Measurements from ENCODE around the gene ARL2BP.

The ARL2BP gene

DNA sequence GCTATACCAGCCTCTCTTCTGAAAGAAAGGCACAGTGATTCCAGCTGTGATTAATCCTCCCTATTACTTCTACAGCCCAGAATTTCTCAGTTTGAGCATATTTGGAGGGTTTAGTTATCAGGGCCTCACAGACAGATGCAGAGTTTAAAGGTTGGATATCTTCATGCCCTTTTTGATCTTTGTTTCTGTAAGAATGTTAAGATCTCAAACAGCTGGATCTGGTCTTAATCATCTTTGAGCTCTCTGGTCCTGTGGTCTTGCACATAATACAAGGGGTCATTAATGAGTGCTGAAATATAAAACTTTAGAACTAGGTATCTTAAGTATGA, 9.1 kb upstream of the ARL2BP start:
- no peak for DNase-seq

DNA sequence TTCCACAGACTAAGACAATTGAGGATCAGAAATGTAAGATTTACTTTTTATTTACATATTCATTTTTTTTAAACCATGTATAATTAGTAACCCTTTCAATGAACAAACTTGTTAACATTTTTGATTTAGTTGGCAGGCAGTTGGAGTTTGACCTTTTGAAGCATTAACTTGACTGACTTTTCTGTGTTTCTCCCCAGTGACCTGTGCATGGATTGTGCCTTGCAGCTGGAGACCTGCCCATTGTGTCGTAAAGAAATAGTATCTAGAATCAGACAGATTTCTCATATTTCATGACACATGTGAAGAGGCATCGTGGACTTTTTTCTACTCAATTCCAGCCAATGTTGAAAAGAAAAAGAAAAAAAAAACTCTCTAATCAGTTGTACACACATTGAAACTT, 6.4 kb upstream of the ARL2BP start:
- DNase-seq, result peak; percentile 27

DNA sequence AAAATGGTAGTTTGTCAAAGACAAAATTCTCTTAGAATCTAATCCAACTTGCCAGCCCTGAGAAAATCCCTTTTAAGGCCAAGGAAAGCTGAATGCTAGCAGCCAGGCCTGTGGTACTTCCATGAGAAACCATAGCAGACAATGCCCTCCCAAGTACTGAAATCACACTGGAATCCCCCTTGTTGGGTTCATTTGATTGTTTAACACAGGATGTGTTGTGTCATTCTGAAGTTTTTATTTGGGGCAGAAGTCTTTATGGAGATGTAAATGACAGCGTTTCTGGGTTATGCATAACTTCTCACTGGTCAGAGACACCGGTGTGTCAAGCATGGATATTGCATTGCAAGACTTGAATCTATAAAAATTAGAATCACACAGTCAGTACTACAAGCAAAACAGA, 6.0 kb upstream of the ARL2BP start:
- peak; percentile 89 for DNase-seq

DNA sequence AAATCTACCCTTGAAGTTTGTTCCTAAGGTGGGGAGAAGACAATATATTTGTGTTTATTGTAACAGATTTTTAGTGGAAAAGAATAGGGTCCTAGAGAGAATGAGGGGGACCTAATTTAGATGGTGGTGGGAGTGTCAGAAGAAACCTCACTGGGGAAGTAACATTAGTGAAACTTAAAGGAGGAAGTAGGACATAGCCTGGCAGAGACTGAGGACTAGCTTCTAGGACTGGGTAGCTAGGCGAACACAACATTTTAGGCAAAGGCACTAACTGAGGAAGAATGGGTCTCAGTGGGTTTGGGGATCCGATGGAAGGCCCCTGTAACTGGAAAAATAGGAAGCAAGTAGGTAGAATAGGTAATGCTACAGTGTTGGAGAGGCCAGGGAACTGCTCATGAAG, 4.2 kb upstream of the ARL2BP start:
- DNase-seq, result peak; percentile 67

DNA sequence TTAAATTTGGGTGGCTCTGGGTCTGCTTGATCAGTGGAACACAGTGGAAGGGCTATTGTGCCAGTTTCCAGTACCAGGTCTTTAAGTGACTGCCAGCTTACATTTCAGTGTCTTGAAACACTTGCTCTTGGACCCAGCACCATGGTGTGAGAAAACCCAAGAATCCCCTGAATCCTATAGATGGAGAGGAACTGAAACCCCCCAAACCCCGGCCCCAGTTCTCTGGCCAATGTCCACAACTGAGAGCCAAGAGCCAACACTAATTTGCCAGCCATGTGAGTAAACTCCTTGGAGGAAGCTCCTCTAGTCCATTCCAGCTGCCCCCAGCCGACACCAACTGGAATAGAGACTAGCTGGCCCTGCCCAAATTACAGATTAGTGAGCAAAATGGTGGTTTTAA, 2.4 kb upstream of the ARL2BP start:
- DNase-seq, result no peak

DNA sequence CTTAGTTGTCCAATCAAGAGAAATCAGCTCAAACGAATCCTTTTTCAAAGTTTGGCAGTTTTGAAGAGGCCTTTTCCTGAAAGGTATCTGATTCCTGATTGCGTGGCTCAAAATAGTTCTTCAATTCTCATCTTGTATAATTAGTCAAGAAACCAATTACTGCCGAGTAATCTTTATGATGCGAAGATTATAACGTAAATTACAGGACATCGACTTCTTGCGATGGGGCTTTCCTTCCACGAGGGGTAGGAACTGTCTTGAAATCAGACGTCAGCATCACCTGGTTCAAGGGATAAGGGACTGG, 644 bp upstream of the ARL2BP start:
- DNase-seq, result no peak

DNA sequence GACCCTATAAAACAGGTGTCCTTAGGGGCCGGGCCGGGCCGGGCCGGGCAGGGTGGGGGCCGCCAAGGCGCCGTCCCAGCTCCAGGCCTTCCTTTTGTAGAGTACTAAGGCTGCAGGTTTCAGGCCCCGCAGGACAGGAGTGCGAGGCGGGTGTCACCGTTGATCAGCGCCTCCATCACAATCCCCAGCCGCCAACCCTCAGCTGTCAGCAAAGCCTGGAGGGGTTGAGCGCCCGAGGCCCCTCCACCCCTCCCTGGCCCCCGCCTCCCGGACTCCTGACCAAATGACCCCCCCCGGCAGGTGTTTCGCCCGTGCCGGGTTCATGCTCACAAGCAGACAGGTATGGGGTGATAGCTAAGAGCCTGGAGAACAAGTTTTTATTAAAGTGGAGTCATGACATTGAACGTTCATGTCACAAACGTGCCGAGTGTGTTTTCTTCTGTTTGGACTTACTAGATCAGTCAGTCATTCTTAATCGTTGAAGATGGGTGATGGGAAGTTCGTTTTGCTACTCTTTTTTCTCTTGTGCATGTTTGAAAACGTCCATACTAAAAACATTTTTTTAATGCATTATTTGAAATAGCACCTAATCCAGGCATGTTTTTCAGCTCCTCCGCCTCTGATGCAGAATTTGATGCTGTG, 534 bp downstream of the ARL2BP start:
- DNase-seq, result peak; percentile 11

DNA sequence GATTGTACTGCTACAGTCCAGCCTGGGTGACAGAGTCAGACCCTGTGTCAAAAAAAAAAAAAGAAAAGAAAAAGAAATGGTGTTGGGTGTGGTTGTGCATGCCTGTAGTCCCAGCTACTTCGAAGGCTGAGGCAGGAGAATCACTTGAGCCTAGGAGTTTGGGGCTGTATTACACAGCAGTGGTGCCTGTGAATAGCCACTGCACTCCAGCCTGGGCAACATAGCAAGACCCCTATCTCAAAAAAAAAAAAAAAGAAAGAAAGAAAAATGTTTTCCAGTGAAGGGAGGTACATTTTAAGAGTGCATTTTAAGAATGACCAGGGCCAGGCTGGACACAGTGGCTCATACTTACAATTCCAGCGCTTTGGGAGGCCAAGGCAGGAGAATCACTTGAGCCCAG, 6.3 kb downstream of the ARL2BP start:
- DNase-seq, result no peak

DNA sequence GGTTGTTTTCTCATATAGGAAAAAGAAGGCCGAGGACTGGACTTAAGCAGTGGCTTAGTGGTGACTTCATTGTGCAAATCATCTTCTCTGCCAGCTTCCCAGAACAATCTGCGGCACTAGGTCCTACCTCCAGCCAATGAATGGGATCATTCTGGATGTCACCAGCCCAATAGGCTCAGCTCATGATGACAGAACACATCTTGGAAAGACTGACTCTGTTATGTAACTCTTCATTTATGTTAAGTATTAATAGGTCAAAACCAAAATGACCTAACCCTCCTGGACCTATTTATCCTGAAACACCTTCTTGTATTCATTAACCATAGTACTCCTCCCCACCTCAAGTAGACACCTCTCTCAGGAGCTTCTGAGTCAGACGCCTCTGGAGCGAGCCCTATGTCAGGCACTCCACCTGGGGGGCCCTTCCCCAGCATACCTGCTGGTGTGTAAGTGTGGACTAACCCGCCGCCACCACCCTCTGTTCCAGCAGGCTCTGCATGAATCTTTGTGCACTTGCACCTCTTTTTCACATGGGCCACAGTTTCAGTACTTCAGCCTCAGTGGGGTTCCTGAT, 7.2 kb downstream of the ARL2BP start:
- DNase-seq, result no peak

DNA sequence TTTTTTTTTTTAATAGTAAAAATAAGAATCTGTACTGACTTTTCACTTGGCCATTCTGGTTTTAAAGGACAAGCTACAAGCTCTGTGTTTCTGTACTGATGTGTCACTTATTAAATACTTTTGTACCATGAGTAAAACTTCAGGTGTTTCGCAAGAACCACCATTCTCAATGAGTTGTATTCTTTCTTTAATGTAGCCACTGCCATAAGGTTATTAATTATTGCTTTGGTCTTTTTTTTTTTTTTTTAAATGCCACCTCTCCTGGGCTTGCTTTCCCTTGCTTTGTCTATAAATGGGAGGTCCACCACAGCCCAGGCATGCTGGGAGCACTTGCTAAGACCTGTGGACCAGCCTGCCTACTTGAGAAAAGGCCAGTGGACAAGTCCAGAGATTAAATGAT, 8.4 kb downstream of the ARL2BP start:
- no peak for DNase-seq

DNA sequence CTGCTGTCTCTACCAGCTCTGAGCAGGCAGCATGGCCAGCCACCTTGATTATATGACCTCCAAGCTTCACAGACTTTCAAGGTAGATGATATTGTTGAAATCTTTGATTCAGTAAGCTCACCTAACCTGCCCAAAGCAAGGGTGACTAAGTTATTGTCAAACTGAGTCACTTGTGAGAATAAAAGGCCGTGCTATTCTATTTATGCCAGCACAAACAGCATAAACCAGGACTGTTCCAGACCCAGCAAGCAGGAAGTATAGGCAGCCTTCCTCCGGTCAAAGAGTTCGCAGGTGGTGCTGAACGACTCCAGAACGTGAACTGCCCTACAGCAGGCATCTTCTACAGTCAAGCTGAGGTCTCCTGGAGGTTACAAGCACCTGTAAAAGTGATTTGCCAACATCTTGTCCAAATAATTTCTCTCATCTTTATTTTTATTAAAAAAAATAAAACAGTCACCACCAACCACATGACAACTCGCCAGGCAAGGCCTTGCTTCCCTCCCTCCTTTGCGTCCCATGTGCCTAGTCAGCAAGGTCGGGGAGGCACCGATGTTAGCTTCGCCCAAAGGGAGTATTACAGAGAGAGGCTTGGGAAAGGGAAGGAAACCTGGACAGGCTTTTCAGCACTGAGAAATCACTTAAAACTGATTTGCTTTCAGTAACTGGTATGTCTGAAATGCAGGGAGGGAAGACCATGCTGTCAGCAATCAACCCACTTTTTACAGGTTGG, 10.8 kb downstream of the ARL2BP start:
- no peak for DNase-seq

DNA sequence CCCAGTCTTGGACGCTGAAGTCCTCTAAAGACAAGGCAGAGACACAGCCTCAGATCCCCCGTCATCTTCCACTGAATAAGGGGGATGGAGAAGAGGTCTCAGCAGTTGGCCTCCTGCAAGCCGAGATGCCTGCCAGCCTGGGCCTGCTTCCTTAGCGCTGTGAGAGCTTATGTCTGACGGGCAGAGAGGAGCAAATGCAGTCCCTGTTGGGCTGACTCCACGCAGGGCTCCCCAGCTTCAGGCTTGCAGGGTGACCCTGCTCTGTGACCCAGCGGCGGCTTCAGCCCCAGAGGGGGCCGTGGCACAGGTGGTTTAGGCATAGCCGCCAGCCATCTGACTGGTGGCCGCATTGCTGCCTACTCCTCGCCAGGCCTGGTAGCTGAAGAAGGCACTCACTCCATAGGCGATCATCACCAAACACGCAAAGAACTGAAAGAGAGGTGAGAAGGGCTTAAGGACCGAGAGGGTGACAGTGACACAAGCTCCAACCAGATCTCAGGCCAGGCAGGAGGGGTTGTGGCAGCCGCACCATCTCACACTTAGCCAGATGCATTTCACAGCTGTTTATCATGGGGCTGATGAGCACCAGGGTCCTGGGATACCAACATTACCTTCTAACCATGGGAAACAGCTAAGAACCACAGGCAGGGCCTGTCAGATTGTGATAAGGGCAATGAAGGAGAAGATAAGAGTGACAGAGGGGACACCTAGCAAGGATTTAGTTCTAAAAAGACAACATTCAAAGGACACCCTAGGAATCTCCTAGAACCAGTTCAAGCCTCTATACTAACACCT, 11.7 kb downstream of the ARL2BP start:
- no peak for DNase-seq

DNA sequence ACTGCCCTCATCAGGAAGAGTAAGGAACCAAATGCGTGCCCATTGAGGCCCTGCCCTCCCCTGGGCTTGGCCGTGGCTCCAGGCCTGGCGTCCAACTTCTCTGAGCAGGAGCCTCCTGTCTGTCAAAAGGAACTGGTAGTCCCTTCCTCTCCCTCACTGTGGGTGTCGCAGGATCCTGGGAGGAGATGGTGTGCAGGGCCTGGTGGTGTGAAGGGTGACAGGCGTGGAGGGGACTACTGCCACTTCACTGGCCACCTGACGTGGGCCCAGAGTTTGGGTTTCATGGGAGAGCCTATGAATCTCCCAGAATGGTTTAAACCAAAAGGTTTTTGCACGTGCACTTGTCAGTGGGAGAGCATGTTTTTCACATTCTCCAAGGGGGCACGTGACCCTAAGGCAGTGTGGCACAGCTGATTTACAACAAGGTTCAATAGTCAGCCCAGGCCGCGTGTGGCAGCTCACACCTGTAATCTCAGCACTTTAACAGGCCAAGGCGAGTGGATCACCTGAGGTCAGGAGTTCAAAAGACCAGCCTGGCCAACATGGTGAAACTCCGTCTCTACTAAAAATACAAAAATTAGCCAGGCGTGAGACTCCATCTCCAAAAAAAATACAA, 12.5 kb downstream of the ARL2BP start:
- no peak for DNase-seq

DNA sequence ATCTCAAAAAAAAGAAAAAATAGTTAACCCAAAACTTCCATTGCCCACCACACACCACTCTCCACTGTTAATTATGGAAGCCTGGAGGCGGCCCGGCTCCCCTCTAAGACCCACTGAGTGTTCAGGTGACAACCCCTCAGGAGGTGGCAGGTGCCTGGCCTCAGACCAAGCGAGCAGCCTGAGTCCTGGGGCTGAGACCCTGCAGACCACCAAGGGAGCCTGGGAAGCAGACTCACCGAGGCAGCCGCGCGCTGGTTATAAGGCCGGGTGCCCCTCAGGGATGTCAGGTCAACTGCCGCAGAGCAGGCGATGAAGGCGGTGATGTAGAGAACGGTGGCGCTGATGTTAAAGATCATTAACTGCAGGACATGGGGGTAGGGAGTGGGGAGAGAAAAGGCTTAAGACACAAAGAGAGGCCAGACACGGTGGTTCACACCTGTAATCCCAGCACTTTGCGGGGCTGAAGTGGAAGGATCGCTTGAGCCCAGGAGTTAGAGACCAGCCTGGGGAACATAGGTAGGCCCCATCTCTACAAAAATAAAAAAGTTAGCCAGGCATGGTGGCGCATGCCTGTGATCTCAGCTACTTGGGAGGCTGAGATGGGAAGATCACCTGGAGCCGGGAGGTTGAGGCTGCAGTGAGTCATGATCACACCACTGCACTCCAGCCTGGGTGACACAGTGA, 13.3 kb downstream of the ARL2BP start:
- no peak for DNase-seq

DNA sequence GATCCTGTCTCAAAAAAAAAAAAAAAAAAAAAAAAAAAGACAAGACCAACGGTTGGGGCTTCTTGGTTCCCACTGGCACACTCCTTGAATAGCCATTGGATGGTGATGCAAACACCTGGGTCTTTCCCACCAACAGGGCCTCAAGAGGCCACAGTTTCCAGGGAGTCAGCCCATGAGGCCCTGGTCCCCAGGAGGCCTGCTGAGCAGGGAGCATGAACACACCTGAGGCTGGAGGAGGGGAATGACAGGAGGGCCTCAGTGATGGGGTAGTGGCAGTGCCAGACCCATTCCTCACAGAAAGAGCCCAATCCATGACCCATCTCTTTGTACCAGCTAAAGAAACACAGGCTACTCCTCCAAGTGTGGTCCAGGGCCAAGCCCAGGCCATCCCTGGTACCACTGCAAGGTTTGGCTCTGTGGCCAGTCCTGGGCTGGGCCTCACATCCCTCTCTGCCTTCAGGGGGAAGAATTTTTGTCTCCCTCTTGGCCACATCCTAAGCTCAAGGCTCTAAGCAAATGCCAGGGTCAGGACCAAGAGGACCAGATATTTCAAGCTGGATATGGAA, 13.9 kb downstream of the ARL2BP start:
- no peak for DNase-seq

DNA sequence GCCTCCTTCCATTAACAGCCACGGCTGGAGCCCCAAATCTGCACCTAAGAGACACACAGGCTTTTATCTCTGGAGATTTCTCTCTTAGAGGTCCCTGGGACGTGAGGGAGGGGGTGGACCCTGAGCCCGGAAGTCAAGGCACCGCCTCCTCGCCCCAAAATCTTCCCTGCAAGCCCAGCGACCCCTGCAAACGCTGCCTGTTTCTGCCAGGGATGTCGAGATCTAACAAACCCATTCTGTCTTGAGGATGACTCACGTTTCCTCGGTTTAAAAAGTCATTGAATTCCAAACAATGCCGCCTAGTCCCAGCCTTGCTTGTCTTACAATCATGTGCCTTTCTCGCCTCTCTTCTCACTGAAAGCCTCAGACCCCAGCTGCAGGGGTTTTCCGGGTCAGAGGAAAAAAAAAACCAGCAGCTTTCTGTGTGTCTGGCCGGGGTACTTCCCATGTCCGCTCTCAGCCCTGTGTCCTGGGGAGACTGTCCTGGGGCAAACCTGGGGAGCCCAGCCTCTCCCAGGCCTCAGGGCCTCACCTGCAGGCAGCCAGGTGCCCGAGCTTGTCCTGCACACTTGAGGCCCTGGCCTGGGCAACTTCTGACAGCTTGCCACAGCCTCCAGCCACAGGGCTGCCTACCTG, 15.4 kb downstream of the ARL2BP start:
- DNase-seq, result no peak

DNA sequence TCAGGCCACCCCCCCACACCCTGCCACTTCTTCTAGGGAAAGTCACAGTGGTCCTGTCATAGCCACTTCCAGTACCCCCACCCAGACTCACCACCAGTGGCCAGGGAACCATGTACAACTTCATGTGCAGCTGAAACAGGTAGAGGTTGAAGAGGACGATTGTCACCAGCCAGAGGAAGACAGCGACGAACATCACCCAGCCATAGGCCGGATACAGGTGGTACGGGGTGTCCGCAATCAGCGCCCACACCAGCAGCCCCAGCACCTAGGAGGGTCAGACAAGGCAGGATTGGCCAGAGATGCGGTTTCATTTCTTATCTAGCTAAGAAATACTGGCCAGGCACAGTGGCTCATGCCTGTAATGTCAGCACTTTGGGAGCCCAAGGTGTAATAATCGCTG, 16.7 kb downstream of the ARL2BP start:
- DNase-seq, result no peak

DNA sequence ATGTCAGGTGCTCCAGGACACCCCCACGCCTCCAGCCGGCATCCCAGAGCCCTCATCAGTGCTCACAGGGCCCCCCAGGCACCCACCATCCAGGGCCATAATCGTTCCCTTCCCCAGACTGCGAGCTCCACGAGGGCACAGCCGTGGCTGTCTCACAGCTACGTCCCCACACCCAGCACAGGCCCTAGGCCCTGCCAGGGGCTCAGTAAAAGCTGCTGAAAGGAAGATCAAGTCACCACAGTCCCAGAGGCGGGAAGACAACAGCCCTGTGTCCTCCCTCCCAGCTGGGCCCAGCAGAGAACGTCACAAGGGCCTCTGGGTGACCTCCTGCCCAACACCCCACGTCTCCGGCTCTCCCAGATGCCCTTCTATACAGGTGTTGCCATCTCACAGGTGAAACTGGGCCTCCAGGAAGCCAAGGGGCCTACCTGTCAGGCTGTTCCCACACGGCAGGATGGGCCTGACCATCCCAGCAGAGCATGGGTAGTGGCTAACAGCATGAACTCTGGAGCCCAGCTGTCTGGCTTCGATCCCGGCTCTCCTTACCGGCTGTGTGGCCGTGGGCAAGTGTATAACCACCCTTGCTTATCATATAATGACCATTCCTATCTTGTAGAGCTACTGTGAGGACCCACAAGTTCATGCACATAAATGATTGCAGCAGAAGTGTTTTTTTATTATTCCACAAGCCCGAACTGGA, 17.9 kb downstream of the ARL2BP start:
- DNase-seq, result no peak

DNA sequence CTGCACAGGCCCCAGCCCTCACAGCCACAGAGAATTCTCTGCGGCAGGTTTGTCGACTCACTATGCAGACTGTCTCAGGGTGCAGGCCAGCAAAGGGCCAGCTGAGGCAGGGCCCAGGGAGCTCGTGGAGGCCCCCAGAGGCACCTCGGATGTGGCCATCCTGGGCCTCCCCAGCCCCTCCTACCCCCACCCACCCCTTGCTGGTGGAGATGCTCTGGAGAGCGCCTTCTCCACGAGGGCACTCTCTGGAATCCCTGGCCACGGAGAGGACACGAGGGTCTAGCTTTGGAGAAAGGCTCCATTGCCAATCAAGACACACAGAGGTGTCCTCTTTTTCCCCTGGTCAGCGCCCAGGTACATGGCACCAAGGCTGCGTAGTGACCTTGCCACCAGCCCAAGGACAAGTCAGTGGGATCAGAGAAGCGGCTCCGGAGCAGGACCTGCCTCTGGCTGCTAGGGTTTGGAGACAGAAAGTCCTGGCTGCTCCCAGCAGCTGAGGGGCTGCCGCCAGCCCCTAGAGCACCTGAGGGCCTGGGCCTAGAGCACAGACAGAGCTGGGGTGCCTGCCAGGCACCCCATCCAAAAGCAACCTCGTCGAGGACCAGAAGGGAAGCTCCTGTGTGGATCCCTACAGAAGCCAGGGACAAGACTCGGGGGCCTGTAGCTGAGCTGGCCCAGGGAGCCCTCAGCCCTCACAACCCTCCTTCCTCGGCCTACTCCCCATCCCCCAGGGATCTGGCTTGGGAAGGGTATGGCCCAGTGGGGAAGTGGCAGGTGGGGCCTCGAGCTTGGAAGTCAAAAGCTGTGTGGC, 18.7 kb downstream of the ARL2BP start:
- DNase-seq, result no peak

DNA sequence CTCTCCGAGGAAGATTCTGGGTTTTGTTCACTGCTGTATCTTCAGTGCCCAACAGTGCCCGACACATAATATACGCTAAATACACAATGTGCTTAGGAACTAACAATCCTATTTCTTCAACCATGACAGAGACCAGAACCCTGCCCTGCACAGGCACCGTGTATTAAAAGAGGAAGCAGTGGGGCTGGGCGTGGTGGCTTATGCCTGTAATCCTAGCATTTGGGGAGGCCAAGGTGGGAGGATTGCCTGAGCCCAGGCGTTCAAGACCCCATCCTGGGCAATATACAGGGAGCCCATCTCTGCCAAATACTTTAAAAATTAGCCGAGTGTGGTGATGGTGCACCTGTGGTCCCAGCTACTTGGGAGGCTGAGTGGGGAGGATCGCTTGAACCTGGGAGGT, 19.3 kb downstream of the ARL2BP start:
- DNase-seq, result peak; percentile 19

DNA sequence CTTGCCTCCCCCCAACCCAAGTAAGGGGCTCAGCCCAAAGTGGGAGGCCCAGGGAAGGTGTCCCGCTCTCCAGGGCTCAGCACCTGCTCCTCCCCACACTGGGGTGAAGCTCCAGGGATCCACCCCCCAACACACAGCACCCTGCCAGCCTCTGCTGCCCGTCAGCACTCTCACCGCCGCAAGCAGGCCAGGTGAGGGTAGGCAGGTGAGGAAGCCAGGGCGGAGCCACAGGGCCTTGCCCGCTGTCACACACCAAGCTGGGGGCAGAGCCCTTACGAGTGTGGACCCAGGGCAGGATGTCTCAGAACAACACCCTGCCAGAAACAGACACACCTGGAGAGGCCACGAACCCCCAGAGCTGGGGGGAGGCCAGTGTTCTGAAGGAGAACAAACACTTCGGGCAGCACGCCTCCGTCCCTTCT, 19.9 kb downstream of the ARL2BP start:
- DNase-seq, result no peak

Data from inflammatory macrophage treated with lipopolysaccharide for 4 hours (primary cell).